Astrocyte of the cerebellum (primary cell): ENCODE results near the gene SELENOT.

Experiments used
- DNase-seq: peaks from one replicate; pipeline ENCODE4 v3.0.0-alpha.2; 2011; ENCODE audit warnings: low read depth
- H3K4me3 ChIP-seq: 2 replicates; pipeline ENCODE4 v1.5.1; 2011; ENCODE audit warnings: mild to moderate bottlenecking, low read depth, low read length, moderate library complexity
- in situ Hi-C: cut with HindIII; loops from 2 replicates; pipeline ENCODE4 v1.10.0; 2017; ENCODE audit warnings: low sequenced_read_pairs
- TF ChIP-seq, protein P1 (sequence below): IDR thresholded peaks from 2 replicates; pipeline ENCODE4 v1.5.1; 2012; ENCODE audit warnings: low read length, low read depth, moderate library complexity, mild to moderate bottlenecking; ENCODE audit errors: missing control alignments

Gene SELENOT

DNA sequence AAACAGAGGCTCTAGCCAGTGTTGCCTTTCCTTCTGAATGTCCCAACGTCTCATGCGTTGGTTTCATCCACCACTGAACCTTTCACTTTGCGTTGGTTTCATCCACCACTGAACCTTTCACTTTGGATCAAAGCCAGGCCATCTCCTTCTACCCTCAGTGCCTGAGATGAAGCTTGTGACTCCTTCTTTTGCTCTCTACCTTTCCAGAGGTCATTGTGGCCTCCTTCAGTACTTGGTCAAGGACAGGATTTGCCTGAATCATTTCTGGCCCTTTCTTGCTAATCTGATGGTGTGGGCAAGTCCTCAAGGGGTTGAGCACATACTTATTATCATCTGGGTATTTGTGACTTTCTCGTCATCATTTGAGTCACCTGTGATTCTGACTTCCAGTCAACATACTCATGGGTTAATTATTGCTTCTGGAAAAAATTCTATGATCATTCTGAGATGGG lies 50.0 kb downstream of the SELENOT start:
- TF ChIP-seq, protein P1, sequence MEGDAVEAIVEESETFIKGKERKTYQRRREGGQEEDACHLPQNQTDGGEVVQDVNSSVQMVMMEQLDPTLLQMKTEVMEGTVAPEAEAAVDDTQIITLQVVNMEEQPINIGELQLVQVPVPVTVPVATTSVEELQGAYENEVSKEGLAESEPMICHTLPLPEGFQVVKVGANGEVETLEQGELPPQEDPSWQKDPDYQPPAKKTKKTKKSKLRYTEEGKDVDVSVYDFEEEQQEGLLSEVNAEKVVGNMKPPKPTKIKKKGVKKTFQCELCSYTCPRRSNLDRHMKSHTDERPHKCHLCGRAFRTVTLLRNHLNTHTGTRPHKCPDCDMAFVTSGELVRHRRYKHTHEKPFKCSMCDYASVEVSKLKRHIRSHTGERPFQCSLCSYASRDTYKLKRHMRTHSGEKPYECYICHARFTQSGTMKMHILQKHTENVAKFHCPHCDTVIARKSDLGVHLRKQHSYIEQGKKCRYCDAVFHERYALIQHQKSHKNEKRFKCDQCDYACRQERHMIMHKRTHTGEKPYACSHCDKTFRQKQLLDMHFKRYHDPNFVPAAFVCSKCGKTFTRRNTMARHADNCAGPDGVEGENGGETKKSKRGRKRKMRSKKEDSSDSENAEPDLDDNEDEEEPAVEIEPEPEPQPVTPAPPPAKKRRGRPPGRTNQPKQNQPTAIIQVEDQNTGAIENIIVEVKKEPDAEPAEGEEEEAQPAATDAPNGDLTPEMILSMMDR = no peak
- no peak for DNase-seq
- in situ Hi-C loops = no loop called here
- H3K4me3 ChIP-seq = no peak overlapping the region

DNA sequence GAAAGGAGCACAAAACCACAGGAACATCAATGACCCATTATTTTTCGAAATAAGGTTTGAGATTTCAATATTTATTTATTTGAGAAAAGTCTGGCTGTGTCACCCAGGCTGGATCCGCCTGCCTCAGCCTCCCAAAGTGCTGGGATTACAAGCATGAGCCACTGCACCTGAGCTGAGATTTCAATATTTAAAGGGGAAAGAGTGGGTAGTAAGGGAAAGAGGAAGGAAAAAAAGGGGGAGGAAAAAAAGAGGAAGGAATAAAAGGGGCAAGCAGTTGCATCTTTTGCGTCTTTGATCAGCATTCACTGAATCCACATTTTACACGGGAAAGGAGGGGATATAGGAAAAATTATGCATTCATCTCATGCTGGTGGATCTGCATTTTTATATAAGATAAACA lies 53.2 kb downstream of the SELENOT start:
- DNase-seq = no peak
- TF ChIP-seq, protein P1 = no peak
- H3K4me3 ChIP-seq = no peak overlapping the region
- in situ Hi-C loops = no loop called here

DNA sequence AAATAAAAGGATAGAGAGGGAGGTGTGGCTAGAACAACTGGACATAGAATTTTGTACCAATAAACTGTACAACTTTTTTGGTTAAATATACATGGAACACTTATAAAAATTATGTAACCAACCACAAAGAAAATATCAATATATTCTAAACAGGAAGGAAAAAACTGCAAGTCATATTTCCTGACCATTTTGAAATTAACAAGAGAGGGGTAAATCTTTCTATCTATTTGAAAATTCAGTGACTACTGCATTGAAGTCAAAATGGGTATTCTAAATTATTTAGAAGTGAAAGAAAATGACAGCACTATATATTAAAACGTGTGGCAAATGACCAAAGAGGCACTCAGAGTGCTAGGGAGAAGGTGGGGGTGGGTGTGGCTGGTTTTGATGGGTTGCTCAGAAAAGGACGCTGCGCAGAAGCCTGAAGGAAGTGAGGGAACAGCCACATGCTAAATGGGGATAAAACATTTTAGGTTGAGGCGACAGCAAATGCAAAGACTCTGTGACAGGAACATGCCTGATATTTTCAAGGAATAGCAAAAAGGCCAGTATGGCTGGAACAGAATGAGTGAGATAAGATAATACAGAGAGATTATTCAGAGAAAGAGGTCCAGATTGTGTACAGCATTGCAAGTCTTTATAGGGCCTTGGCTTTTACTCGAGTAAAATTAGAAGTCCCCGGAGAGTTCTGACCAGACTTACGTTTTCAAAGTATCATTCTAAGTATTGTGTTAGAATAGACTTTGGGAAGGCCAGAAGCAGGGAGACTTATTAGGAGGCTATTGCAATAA lies 59.5 kb downstream of the SELENOT start:
- TF ChIP-seq, protein P1 = no peak
- H3K4me3 ChIP-seq = no peak overlapping the region
- in situ Hi-C loops = no loop called here
- DNase-seq = no peak

DNA sequence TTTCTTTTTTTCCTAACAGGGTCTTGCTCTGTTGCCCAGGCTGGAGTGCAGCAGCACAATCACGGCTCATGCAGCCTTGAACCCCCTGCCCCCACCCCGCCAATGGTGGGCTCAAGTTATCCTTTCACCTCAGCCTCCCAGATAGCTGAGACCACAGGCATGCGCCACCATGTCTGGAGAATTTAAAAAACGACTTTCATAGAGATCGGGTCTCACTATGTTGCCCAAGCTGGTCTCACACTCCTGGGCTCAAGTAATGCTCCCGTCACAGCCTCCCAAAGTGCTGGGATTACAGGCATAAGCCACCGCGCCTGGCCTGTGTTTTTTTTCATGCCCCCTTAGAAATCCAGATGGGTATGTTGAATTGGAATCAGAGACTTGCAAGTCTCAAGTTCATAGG lies 60.3 kb downstream of the SELENOT start:
- TF ChIP-seq, protein P1 = no peak
- no peak for DNase-seq
- no peak overlapping the region for H3K4me3 ChIP-seq
- in situ Hi-C loops = no loop called here

DNA sequence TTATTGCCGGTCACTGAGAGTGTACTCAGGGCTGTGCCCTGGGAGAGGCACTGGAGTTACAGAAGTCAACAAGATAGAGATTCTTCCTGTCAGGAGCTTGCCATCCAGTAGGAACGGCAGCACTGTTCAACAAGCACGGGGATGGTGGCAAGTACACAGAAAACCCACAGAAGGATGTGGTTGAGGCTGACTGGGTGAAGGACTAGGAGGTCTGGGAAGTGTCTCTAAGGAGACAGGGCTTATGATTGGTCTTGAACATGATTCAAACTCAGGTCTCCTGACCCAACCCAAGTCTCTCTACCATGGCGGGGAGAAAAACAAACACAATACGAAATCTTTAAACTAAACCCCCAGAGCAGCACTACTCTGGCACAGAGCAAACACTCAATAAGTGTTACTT lies 63.0 kb downstream of the SELENOT start:
- no peak overlapping the region for H3K4me3 ChIP-seq

DNA sequence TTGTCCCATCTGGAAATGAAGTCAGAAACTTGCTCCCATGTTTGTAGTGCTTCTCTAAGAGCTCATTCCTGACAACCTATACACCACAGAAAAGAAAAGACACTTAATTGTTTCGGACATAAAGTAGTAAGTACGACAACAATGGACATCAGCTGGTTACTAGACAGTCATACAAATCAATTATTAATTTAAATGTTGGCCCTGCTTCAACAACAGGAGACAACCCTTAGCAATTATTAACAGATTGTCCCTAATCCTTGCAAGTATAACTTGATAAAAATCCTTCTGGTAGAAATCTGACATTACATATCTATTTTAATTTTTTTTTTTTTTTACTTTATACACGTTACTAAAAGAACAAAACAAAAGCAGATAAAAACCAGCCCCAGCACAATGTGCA lies 70.8 kb downstream of the SELENOT start:
- DNase-seq = no peak
- TF ChIP-seq, protein P1 = no peak
- H3K4me3 ChIP-seq = no peak overlapping the region
- in situ Hi-C loops = no loop called here

More for the DNA sequence above, 63.0 kb downstream of the SELENOT start:
- no peak for DNase-seq
- TF ChIP-seq, protein P1 = no peak
- in situ Hi-C loops = no loop called here
